Memory B cell (primary cell): ENCODE measurements around the gene TMEM117.

Source experiments
- ATAC-seq: fragments of 150-1000 bp; cut with Tn5 transposase; 2 replicates; pipeline ENCODE4 v1.10.0; 2021; ENCODE audit warnings: low read depth, mild to moderate bottlenecking, moderate library complexity
- DNase-seq, 2 donors: peaks; one replicate each; pipeline ENCODE4 v3.0.0; 2022; ENCODE audit warnings: low spot score in 2 of 2
- H3K27ac Mint-ChIP-seq: one replicate; pipeline ENCODE4 v1.8.0; 2022; ENCODE audit warnings: mild to moderate bottlenecking, moderate library complexity, mixed read lengths
- H3K27me3 Mint-ChIP-seq: one replicate; pipeline ENCODE4 v1.8.0; 2022; ENCODE audit warnings: mixed read lengths
- H3K36me3 Mint-ChIP-seq: one replicate; pipeline ENCODE4 v1.8.0; 2022; ENCODE audit warnings: mild to moderate bottlenecking, mixed read lengths
- H3K4me1 Mint-ChIP-seq: one replicate; pipeline ENCODE4 v1.8.0; 2022; ENCODE audit warnings: mixed read lengths
- H3K4me3 Mint-ChIP-seq: one replicate; pipeline ENCODE4 v1.8.0; 2022; ENCODE audit warnings: mild to moderate bottlenecking, moderate library complexity, mixed read lengths
- H3K9me3 Mint-ChIP-seq: one replicate; pipeline ENCODE4 v1.8.0; 2022; ENCODE audit warnings: mixed read lengths

TMEM117 gene

GRCh38 chr12:44397631-44398030 lies 561.8 kb downstream of the TMEM117 start:
- no peaks in the 10 kb centered on the region for H3K27me3 Mint-ChIP-seq
- H3K4me3 Mint-ChIP-seq, result no peak overlapping the region
- ATAC-seq (no peak), DNase-seq (no peak)
- peaks cover 1% of the 10 kb centered on the region for H3K9me3 Mint-ChIP-seq
- no peaks in the 10 kb centered on the region for H3K36me3 Mint-ChIP-seq
- H3K27ac Mint-ChIP-seq, result no peak overlapping the region
- H3K4me1 Mint-ChIP-seq, result no peaks in the 10 kb centered on the region

- Mint-ChIP-seq H3K4me3 (no peak overlapping the region), H3K4me1 (no peaks in the 10 kb centered on the region), H3K27me3 (peaks cover 6% of the 10 kb centered on the region), H3K9me3 (peaks cover 1% of the 10 kb centered on the region), H3K36me3 (no peaks in the 10 kb centered on the region), H3K27ac (no peak overlapping the region)
- no peak for DNase-seq
- no peak for ATAC-seq
Measured at GRCh38 chr12:44403185-44403584, 567.3 kb downstream of the TMEM117 start.

DNA sequence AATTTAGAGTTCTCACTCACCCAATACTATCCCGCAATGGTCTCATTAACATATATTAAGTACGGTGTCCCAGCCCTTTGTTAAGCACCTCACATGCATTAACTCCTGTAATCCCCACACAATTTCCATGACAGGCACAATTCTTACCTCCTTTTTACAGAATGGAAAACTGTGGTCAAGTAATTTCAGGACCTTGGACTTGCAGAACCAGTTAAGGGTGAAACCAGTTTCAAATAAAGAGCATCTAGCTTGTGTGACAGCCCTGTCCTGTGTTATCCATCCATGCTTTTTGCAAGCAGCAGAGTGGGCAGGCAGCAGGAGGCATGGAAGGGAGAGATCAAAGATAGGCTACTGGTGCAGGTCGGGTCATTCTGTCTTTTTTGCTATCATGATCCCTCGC lies 569.4 kb downstream of the TMEM117 start:
- peaks cover 1% of the 10 kb centered on the region for H3K9me3 Mint-ChIP-seq
- ATAC-seq (no peak), DNase-seq (no peak)
- H3K4me3 Mint-ChIP-seq, result no peak overlapping the region
- no peaks in the 10 kb centered on the region for H3K4me1 Mint-ChIP-seq
- H3K36me3 Mint-ChIP-seq, result no peaks in the 10 kb centered on the region
- no peak overlapping the region for H3K27ac Mint-ChIP-seq
- H3K27me3 Mint-ChIP-seq, result peaks cover 7% of the 10 kb centered on the region

DNA sequence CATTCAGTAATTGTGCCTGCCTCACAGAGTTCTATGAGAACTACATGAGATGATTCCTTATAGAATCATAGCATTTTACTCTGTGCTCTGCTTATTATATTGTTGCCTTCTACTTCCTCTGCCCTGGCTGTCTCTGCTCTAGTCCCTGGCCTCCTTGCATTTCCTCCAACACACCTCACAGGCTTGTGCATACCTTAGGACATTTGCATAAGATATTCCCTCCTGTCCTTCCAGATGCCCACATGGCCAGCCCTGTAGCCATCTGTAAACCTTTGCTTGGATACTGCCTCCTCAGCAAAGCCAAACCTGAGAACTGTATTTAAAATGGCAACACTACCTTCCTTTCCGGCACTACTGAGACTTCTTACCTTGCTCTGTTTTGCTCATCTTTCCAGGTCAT lies 586.7 kb downstream of the TMEM117 start:
- Mint-ChIP-seq H3K36me3 (no peaks in the 10 kb centered on the region), H3K4me1 (no peaks in the 10 kb centered on the region), H3K4me3 (no peak overlapping the region), H3K9me3 (no peaks in the 10 kb centered on the region), H3K27me3 (peaks cover 10% of the 10 kb centered on the region), H3K27ac (no peak overlapping the region)
- ATAC-seq (no peak), DNase-seq (no peak)

DNA sequence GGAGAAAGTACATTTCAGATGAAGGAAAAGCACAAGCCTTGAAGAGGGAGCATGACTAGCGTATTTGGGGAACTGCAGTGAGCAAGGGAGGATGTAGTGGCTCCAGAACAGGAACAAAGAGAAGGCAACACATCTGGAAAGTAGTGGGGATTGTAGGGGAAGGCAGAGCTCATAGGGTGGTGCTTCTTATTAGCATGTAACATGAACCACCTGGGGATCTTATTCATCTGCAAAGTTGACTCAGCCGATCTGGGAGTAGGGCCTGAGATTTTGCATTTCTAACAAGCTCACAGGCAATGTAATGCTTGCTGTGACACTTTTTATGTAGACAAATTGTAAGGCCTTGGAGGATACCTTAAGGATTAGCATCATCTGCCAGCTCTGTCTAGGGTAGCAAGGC lies 592.9 kb downstream of the TMEM117 start:
- no peak for ATAC-seq
- no peak for DNase-seq
- H3K4me3 Mint-ChIP-seq, result no peak overlapping the region

DNA sequence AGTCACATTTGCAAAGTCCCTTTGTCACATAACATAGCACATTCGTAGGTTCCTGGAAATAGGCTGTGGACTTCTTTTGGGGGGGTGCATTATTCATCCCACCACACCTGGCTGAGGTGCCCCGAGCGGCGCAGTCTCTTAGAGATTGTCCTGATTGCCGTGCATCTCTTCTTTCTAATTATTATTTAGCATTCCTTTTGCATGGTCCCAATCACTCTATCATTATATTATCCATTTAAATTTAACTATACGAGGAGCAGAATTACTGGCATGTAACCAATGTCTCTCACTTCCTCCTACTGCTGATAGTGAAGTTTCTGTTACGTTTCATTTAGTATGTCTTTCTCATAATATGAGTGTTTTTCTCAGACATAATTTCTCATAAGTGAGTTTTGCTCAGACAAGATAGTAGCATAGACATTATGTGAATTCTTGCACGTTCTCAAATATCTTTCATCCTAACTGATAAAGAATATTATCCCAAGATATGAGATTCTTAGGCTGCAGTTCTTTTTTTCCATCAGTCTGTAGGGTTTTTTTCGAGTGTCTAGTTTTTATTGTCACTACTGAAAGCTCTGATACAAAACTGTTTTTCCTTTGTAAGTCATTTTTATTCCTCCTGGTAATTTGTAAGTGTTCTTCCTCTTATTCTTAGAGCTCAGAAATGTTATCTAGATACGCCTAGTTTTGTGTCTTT lies 595.9 kb downstream of the TMEM117 start:
- Mint-ChIP-seq H3K36me3 (no peaks in the 10 kb centered on the region), H3K27ac (no peak overlapping the region), H3K4me3 (no peak overlapping the region), H3K27me3 (peaks cover 3% of the 10 kb centered on the region), H3K9me3 (peaks cover 2% of the 10 kb centered on the region), H3K4me1 (no peaks in the 10 kb centered on the region)
- DNase-seq, result no peak
- ATAC-seq, result no peak

More for the DNA sequence above, 592.9 kb downstream of the TMEM117 start:
- H3K27me3 Mint-ChIP-seq, result peaks cover 3% of the 10 kb centered on the region
- H3K4me1 Mint-ChIP-seq, result no peaks in the 10 kb centered on the region
- no peaks in the 10 kb centered on the region for H3K36me3 Mint-ChIP-seq
- no peaks in the 10 kb centered on the region for H3K9me3 Mint-ChIP-seq
- H3K27ac Mint-ChIP-seq, result no peak overlapping the region

DNA sequence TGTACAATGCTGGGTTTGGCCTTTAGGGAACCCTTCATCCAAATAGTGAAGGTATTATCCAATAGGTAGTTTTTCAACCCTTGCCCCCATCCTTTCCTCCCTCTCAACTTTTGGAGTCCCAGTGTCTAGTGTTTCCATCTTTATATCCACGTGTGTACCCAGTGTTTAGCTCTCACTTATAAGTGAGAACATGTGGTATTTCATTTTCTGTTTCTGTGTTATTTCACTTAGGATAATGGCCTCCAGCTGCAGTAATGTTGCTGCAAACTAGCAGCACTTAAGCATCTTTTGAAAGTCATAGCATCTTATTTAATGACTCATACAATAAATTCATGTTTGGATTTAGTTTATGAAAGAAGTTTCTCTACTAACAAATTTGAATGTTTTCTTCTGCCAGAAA lies 597.8 kb downstream of the TMEM117 start:
- no peaks in the 10 kb centered on the region for H3K4me1 Mint-ChIP-seq

GRCh38 chr12:44436756-44437155 lies 600.9 kb downstream of the TMEM117 start:
- no peak for ATAC-seq
- no peak overlapping the region for H3K4me3 Mint-ChIP-seq
- peaks cover 4% of the 10 kb centered on the region for H3K27me3 Mint-ChIP-seq
- no peaks in the 10 kb centered on the region for H3K36me3 Mint-ChIP-seq
- no peak for DNase-seq
- peaks cover 2% of the 10 kb centered on the region for H3K9me3 Mint-ChIP-seq
- H3K27ac Mint-ChIP-seq, result no peak overlapping the region
- no peaks in the 10 kb centered on the region for H3K4me1 Mint-ChIP-seq

More for the DNA sequence above, 597.8 kb downstream of the TMEM117 start:
- Mint-ChIP-seq H3K27ac (no peak overlapping the region), H3K27me3 (no peaks in the 10 kb centered on the region), H3K4me3 (no peak overlapping the region), H3K9me3 (peaks cover 2% of the 10 kb centered on the region), H3K36me3 (no peaks in the 10 kb centered on the region)
- DNase-seq (no peak), ATAC-seq (no peak)
